Motor neuron (in vitro differentiated cells): ENCODE data around the gene LY6G6D. TPM values are rescaled to one million over a fixed set of nuclear protein-coding genes. Genes with fewer than 3 reads are reported as not detected.

Experiments
- ATAC-seq, 8 experiments: fragments of 200-7000 bp; cut with Tn5 transposase; replicated peaks in 6 of 8; 2 replicates each; pipeline ENCODE4 v1.8.0; 2021; ENCODE audit warnings: mild to moderate bottlenecking in 8 of 8, moderate library complexity in 8 of 8
- H3K27ac ChIP-seq, 2 donors: fragments of 250-450 bp; sonication (Bioruptor Pico); 2 replicates each; pipeline ENCODE4 v1.9.0; 2021; ENCODE audit warnings: antibody characterized with exemption in 2 of 2, mild to moderate bottlenecking in 2 of 2, moderate library complexity in 1 of 2
- H3K4me1 ChIP-seq, 2 donors: fragments of 250-450 bp; sonication (Bioruptor Pico); replicated peaks in 1 of 2; 2 replicates each; pipeline ENCODE4 v1.6.1; 2021; ENCODE audit warnings: antibody characterized with exemption in 2 of 2, mild to moderate bottlenecking in 2 of 2, moderate library complexity in 1 of 2
- H3K4me3 ChIP-seq, 5 donors: fragments of 250-450 bp; sonication (Bioruptor Pico); 2 replicates each; pipeline ENCODE4 v1.9.0; 2021; ENCODE audit warnings: antibody characterized with exemption in 5 of 5, mild to moderate bottlenecking in 5 of 5, moderate library complexity in 4 of 5
- WGBS, 10 experiments: fragments of 450-650 bp; shearing (Covaris generic); methylation state at CpG; one replicate each; pipeline ENCODE4 v1.0.0; 2022; 5-methylcytosine and 5-hydroxymethylcytosine counted together
- in situ Hi-C, 9 experiments: fragments of 400-800 bp; cut with MboI; loops; one replicate each; pipeline ENCODE4 v1.15.0; 2021; ENCODE audit warnings: low sequenced_read_pairs in 9 of 9, low pct_unique_long_range_greater_than_20kb in 2 of 9; ENCODE audit not compliant: unreplicated experiment in 9 of 9
- total RNA-seq, 8 experiments: library from RNA; unstranded; fragments of 300-600 nt; gene quantifications; 2 replicates each; pipeline versions ENCODE4 v1.2.3 to v1.2.4, GENCODE V29; 2022

The LY6G6D gene
- total RNA-seq, result not detected

- no peak for ATAC-seq
- in situ Hi-C loops, result no loop called here
- WGBS, 10 experiments, result 33 to 100% (median 73%) methylated on average over 1 to 4 of the region's 16 CpGs; no CpG with 5 or more reads in 4 of the 10 experiments
- Histone ChIP-seq H3K27ac (no peak within 1 kb of the TSS), H3K4me1 (peaks cover 9 to 12% of the 10 kb centered on the region in 2 donors), H3K4me3 (no peak within 1 kb of the TSS)
Measured at GRCh38 chr6:31715022-31715958, at the start of gene LY6G6D. Gene LY6G6D (plus strand): TSS chr6:31715348. CDS start chr6:31715356, 8 bp downstream.

GRCh38 chr6:31665501-31666336, 49.4 kb upstream of the LY6G6D start, which contains the start of gene CSNK2B:
Gene CSNK2B (plus strand): TSS chr6:31666080. CDS start chr6:31666832, 752 bp downstream.
- H3K27ac ChIP-seq, result peak within 1 kb of the TSS; percentile 93 to 96
- in situ Hi-C loops, result loop anchor here in 1 of 9 experiments (25.0 kb wide), 1 partner anchor 172 kb away; the partner anchor contains the start of gene HSPA1B
- peak within 1 kb of the TSS; percentile 60 to 93 (median 84) for H3K4me3 ChIP-seq
- ATAC-seq, result peak; percentile 69 to 89 (median 83)
- 0% methylated on average over 2 to 7 of the region's 63 CpGs; no CpG with 5 or more reads in 8 of the 10 experiments for WGBS, 10 experiments
- peaks cover 11 to 19% of the 10 kb centered on the region in 2 donors for H3K4me1 ChIP-seq

GRCh38 chr6:31666337-31666965, 48.7 kb upstream of the LY6G6D start:
- Histone ChIP-seq H3K4me1 (peaks cover 7 to 19% of the 10 kb centered on the region in 2 donors), H3K4me3 (peak overlapping the region; percentile 60 to 93 (median 84)), H3K27ac (peak overlapping the region; percentile 52 to 86)
- 0 to 20% (median 4%) methylated on average over 1 to 9 of the region's 15 CpGs; no CpG with 5 or more reads in 3 of the 10 experiments for WGBS, 10 experiments
- ATAC-seq, result peak in 2 of 8 experiments; percentile 5 to 10
- in situ Hi-C loops, result loop anchor here in 1 of 9 experiments (25.0 kb wide), 1 partner anchor 171 kb away; the partner anchor contains the start of gene HSPA1B

GRCh38 chr6:31669676-31670075, 45.5 kb upstream of the LY6G6D start, which contains the start of gene LY6G5B:
Gene LY6G5B (plus strand): TSS chr6:31669976. CDS start chr6:31670951, 975 bp downstream.
- in situ Hi-C loops, result loop anchor here in 1 of 9 experiments (25.0 kb wide), 1 partner anchor 168 kb away; the partner anchor contains the start of gene HSPA1B
- Histone ChIP-seq H3K27ac (no peak within 1 kb of the TSS), H3K4me1 (peaks cover 0 to 9% of the 10 kb centered on the region in 2 donors), H3K4me3 (no peak within 1 kb of the TSS)
- WGBS, 10 experiments, result 43 to 100% (median 88%) methylated on average over 2 to 5 of the region's 8 CpGs; no CpG with 5 or more reads in 3 of the 10 experiments
- ATAC-seq, result no peak

GRCh38 chr6:31676322-31676903, 38.7 kb upstream of the LY6G6D start:
- WGBS, 10 experiments, result 43 to 100% (median 75%) methylated on average over 1 to 2 of the region's 4 CpGs; no CpG with 5 or more reads in 6 of the 10 experiments
- Histone ChIP-seq H3K4me3 (no peak overlapping the region), H3K4me1 (peaks cover 0 to 6% of the 10 kb centered on the region in 2 donors), H3K27ac (no peak overlapping the region)
- ATAC-seq, result no peak
- in situ Hi-C loops, result loop anchor here in 1 of 9 experiments (25.0 kb wide), 1 partner anchor 286 kb away; the partner anchor contains the start of genes DXO, NELFE and SKIC2

GRCh38 chr6:31676904-31677303, 38.2 kb upstream of the LY6G6D start:
- peaks cover 0 to 8% of the 10 kb centered on the region in 2 donors for H3K4me1 ChIP-seq
- WGBS, 10 experiments, result 0 to 86% (median 52%) methylated on average over 1 to 6 of the region's 6 CpGs; no CpG with 5 or more reads in 2 of the 10 experiments
- H3K4me3 ChIP-seq, result no peak overlapping the region
- no peak for ATAC-seq
- in situ Hi-C loops, result loop anchor here in 1 of 9 experiments (25.0 kb wide), 1 partner anchor 285 kb away; the partner anchor contains the start of genes DXO, NELFE and SKIC2
- H3K27ac ChIP-seq, result no peak overlapping the region

GRCh38 chr6:31677955-31678354, 37.2 kb upstream of the LY6G6D start:
- ATAC-seq, result no peak
- Histone ChIP-seq H3K4me3 (no peak overlapping the region), H3K27ac (no peak overlapping the region), H3K4me1 (peaks cover 6 to 10% of the 10 kb centered on the region in 2 donors)
- 30 to 100% (median 78%) methylated on average over 1 to 8 of the region's 8 CpGs; no CpG with 5 or more reads in 2 of the 10 experiments for WGBS, 10 experiments
- in situ Hi-C loops, result loop anchor here in 1 of 9 experiments (25.0 kb wide), 1 partner anchor 284 kb away; the partner anchor contains the start of genes DXO, NELFE and SKIC2

- H3K27ac ChIP-seq, result no peak within 1 kb of the TSS
- in situ Hi-C loops, result loop anchor here in 1 of 9 experiments (25.0 kb wide), 1 partner anchor 282 kb away; the partner anchor contains the start of genes DXO, NELFE and SKIC2
- H3K4me3 ChIP-seq, result peak within 1 kb of the TSS in 4 of 5 donors; percentile 1 to 14 (median 8)
- ATAC-seq, result peak; percentile 59 to 87 (median 69)
- H3K4me1 ChIP-seq, result peaks cover 17 to 22% of the 10 kb centered on the region in 2 donors
- WGBS, 10 experiments, result 0 to 40% (median 0%) methylated on average over 4 to 11 of the region's 17 CpGs; no CpG with 5 or more reads in 1 of the 10 experiments
Measured at GRCh38 chr6:31680226-31681134, 34.7 kb upstream of the LY6G6D start, which contains the start of gene LY6G5C. Gene LY6G5C (minus strand): TSS chr6:31681067. CDS start chr6:31680373, 694 bp downstream.

GRCh38 chr6:31681135-31681671, 33.9 kb upstream of the LY6G6D start:
- peak; percentile 9 to 67 (median 18) for ATAC-seq
- WGBS, 10 experiments, result 0 to 50% (median 17%) methylated on average over 2 to 5 of the region's 40 CpGs; no CpG with 5 or more reads in 5 of the 10 experiments
- in situ Hi-C loops, result loop anchor here in 1 of 9 experiments (25.0 kb wide), 1 partner anchor 281 kb away; the partner anchor contains the start of genes DXO, NELFE and SKIC2
- Histone ChIP-seq H3K27ac (no peak overlapping the region), H3K4me1 (peaks cover 17 to 22% of the 10 kb centered on the region in 2 donors), H3K4me3 (peak overlapping the region in 4 of 5 donors; percentile 1 to 14 (median 8))

GRCh38 chr6:31683591-31683990, 31.6 kb upstream of the LY6G6D start:
- Histone ChIP-seq H3K4me1 (peaks cover 17 to 22% of the 10 kb centered on the region in 2 donors), H3K4me3 (peak overlapping the region; percentile 15 to 28 (median 23)), H3K27ac (peak overlapping the region; percentile 66 to 75)
- peak in 5 of 8 experiments; percentile 3 to 34 (median 27) for ATAC-seq
- in situ Hi-C loops, result loop anchor here in 1 of 9 experiments (25.0 kb wide), 1 partner anchor 279 kb away; the partner anchor contains the start of genes DXO, NELFE and SKIC2
- 37 to 90% (median 57%) methylated on average over 1 to 11 of the region's 13 CpGs; no CpG with 5 or more reads in 3 of the 10 experiments for WGBS, 10 experiments
